Aorta (tissue), 5 donors: ENCODE measurements around the gene KLHL11. TPM values are rescaled to one million over a fixed set of nuclear protein-coding genes. Genes with fewer than 3 reads are reported as not detected.

ENCODE experiments used
- ATAC-seq: fragments of 200-7000 bp; cut with Tn5 transposase; one replicate; pipeline ENCODE4 v1.9.1; 2022; ENCODE audit warnings: moderate library complexity; ENCODE audit not compliant: low FRiP score
- DNase-seq, 2 donors: peaks; one replicate each; pipeline ENCODE4 v3.0.0-alpha.2; 2020
- H3K27ac ChIP-seq, 2 donors: one replicate each; pipeline ENCODE4 v1.5.1; 2013; ENCODE audit warnings: low read length in 2 of 2, mild to moderate bottlenecking in 2 of 2, moderate library complexity in 2 of 2, control low read depth in 1 of 2, inconsistent platforms in 1 of 2, low read depth in 1 of 2
- H3K27me3 ChIP-seq, 2 donors: one replicate each; pipeline ENCODE4 v1.6.1; 2013; ENCODE audit warnings: control low read depth in 1 of 2, low read length in 1 of 2, mild to moderate bottlenecking in 1 of 2, moderate library complexity in 1 of 2; ENCODE audit not compliant: insufficient read depth in 2 of 2, control insufficient read depth in 1 of 2
- H3K36me3 ChIP-seq, 2 donors: one replicate each; pipeline ENCODE4 v1.6.1; 2013; ENCODE audit warnings: control low read depth in 1 of 2, low read length in 1 of 2, mild to moderate bottlenecking in 1 of 2; ENCODE audit not compliant: insufficient read depth in 2 of 2, control insufficient read depth in 1 of 2
- H3K4me1 ChIP-seq, 2 donors: one replicate each; pipeline ENCODE4 v1.6.1; 2013; ENCODE audit warnings: low read length in 2 of 2, control low read depth in 1 of 2, mild to moderate bottlenecking in 1 of 2, moderate library complexity in 1 of 2; ENCODE audit not compliant: insufficient read depth in 2 of 2, control insufficient read depth in 1 of 2
- H3K4me3 ChIP-seq, 2 donors: one replicate each; pipeline ENCODE4 v1.5.1; 2013; ENCODE audit warnings: low read length in 2 of 2, control low read depth in 1 of 2, mild to moderate bottlenecking in 1 of 2
- H3K9me3 ChIP-seq: one replicate; pipeline ENCODE4 v1.6.1; 2013; ENCODE audit warnings: mild to moderate bottlenecking, low read length; ENCODE audit not compliant: control insufficient read depth
- WGBS, 2 donors: extraction: QIAGEN DNeasy Blood & Tissue Kit; methylation state at CpG; one replicate each; pipeline ENCODE4 v1.1.7; 2013; 5-methylcytosine and 5-hydroxymethylcytosine counted together
- intact Hi-C, 2 donors: fragments of 100-400 bp; cut with DNase I; formaldehyde crosslinking; loops; one replicate each; pipeline versions ENCODE4 v1.14.2 to v1.15.0; 2022
- polyA plus RNA-seq, 2 donors: library from polyadenylated mRNA; stranded (reverse); fragments of 200-250 nt; gene quantifications; one replicate each; pipeline ENCODE4 v1.2.3, GENCODE V29; 2013
- total RNA-seq, 2 donors: library from RNA; stranded (reverse); fragmentation: NEBNext Ultra II Directional; extraction: Animal tissue kit (Norgen Biotek cat#: 25700); gene quantifications; one replicate each; pipeline ENCODE4 v1.2.1, GENCODE V29; 2021
- donor health status: healthy with polysubstance abuse.
- donor health status: Bipolar disorder and iron deficiency.
- donor health status: DM: no; HTN: no; CAD: no.
- donor health status: DM: no; HTN: no; CAD: no.
- donor health status: DM: yes; HTN: yes; CAD: no.

Gene KLHL11
- total and polyA plus RNA-seq, 4 donors, result 1.0 to 11.9 (median 6.9) TPM

- peak overlapping the region in 1 of 2 donors; percentile 41 for H3K27ac ChIP-seq
- H3K36me3 ChIP-seq, result no peaks in the 10 kb centered on the region
- no peak for DNase-seq
- no peaks in the 10 kb centered on the region for H3K27me3 ChIP-seq
- no peaks in the 10 kb centered on the region for H3K4me1 ChIP-seq
- H3K9me3 ChIP-seq, result no peaks in the 10 kb centered on the region
- no peak for ATAC-seq
- intact Hi-C loops, result no loop called here
- peak overlapping the region; percentile 64 to 77 for H3K4me3 ChIP-seq
- WGBS, 2 donors, result 3 to 7% methylated on average over 12 of the region's 12 CpGs
Measured at GRCh38 chr17:41813152-41813680, 52.0 kb downstream of the KLHL11 start.

GRCh38 chr17:41812381-41813151 is 52.7 kb downstream of the KLHL11 start, which contains the start of gene FKBP10:
Gene FKBP10, plus strand, starts transcription at chr17:41813004. Its CDS starts 31 bp downstream, at chr17:41813035.
- Histone ChIP-seq H3K4me3 (peak within 1 kb of the TSS; percentile 64 to 77), H3K4me1 (no peaks in the 10 kb centered on the region), H3K36me3 (peaks cover 0 to 2% of the 10 kb centered on the region in 2 donors), H3K9me3 (no peaks in the 10 kb centered on the region), H3K27ac (peak within 1 kb of the TSS in 1 of 2 donors; percentile 56), H3K27me3 (no peaks in the 10 kb centered on the region)
- ATAC-seq, result peak; percentile 83
- intact Hi-C loops, result no loop called here
- peak; percentile 84 to 91 for DNase-seq
- 1 to 2% methylated on average over 34 to 35 of the region's 35 CpGs for WGBS, 2 donors

- intact Hi-C loops, result no loop called here
- no peaks in the 10 kb centered on the region for H3K27me3 ChIP-seq
- peak; percentile 82 to 93 for DNase-seq
Measured at GRCh38 chr17:41811549-41812380, 53.5 kb downstream of the KLHL11 start, which contains the start of gene P3H4. Gene P3H4, minus strand, starts transcription at chr17:41811949. Its CDS starts 34 bp downstream, at chr17:41811915.

GRCh38 chr17:41810659-41811548 is 54.3 kb downstream of the KLHL11 start:
- H3K9me3 ChIP-seq, result no peaks in the 10 kb centered on the region
- peaks cover 0 to 2% of the 10 kb centered on the region in 2 donors for H3K36me3 ChIP-seq
- peak; percentile 1 for ATAC-seq
- no peaks in the 10 kb centered on the region for H3K27me3 ChIP-seq
- no peaks in the 10 kb centered on the region for H3K4me1 ChIP-seq
- H3K4me3 ChIP-seq, result peak overlapping the region; percentile 64 to 77
- peak in 1 of 2 donors; percentile 80 for DNase-seq
- intact Hi-C loops, result no loop called here
- WGBS, 2 donors, result 19 to 20% methylated on average over 53 to 58 of the region's 58 CpGs
- H3K27ac ChIP-seq, result no peak overlapping the region

More at GRCh38 chr17:41811549-41812380, 53.5 kb downstream of the KLHL11 start, which contains the start of gene P3H4:
- Histone ChIP-seq H3K27ac (peak within 1 kb of the TSS in 1 of 2 donors; percentile 56), H3K9me3 (no peaks in the 10 kb centered on the region), H3K36me3 (peaks cover 0 to 2% of the 10 kb centered on the region in 2 donors), H3K4me3 (peak within 1 kb of the TSS; percentile 64 to 77), H3K4me1 (no peaks in the 10 kb centered on the region)
- 0 to 1% methylated on average over 73 to 96 of the region's 96 CpGs for WGBS, 2 donors
- ATAC-seq, result peak; percentile 90

- ATAC-seq, result no peak
- no peaks in the 10 kb centered on the region for H3K9me3 ChIP-seq
- no peak overlapping the region for H3K4me3 ChIP-seq
- no peak overlapping the region for H3K27ac ChIP-seq
- H3K4me1 ChIP-seq, result no peaks in the 10 kb centered on the region
- no peak for DNase-seq
- H3K36me3 ChIP-seq, result peaks cover 0 to 2% of the 10 kb centered on the region in 2 donors
- intact Hi-C loops, result no loop called here
- WGBS, 2 donors, result 85 to 88% methylated on average over 8 of the region's 8 CpGs
- no peaks in the 10 kb centered on the region for H3K27me3 ChIP-seq
Measured at GRCh38 chr17:41806685-41807445, 58.4 kb downstream of the KLHL11 start.

Other genes with a start within 250 kb of the KLHL11 start
- 1 to 10 TPM; 3.8 to 5.5 TPM for gene KRT17, start 240.8 kb downstream of the KLHL11 start, total RNA-seq
- 100 to 1,000 TPM in 1 of 2 donors, 10 to 100 TPM in 1; 33.2 to 126 TPM for gene KRT17, start 240.8 kb downstream of the KLHL11 start, polyA plus RNA-seq
- gene EIF1, start 176.5 kb downstream of the KLHL11 start, total RNA-seq, result 100 to 1,000 TPM; 582 to 726 TPM
- gene EIF1, start 176.5 kb downstream of the KLHL11 start, polyA plus RNA-seq, result 100 to 1,000 TPM; 372 to 801 TPM
- not detected for gene GAST, start 153.1 kb downstream of the KLHL11 start, total RNA-seq
- not detected for gene GAST, start 153.1 kb downstream of the KLHL11 start, polyA plus RNA-seq
- gene HAP1, start 130.8 kb downstream of the KLHL11 start, total RNA-seq, result under 1 TPM in 1 of 2 donors, not detected in 1; 0.06 TPM
- not detected for gene HAP1, start 130.8 kb downstream of the KLHL11 start, polyA plus RNA-seq
- gene JUP, start 78.7 kb downstream of the KLHL11 start, total RNA-seq, result 10 to 100 TPM; 35.7 to 41.0 TPM
- gene JUP, start 78.7 kb downstream of the KLHL11 start, polyA plus RNA-seq, result 10 to 100 TPM; 48.3 to 64.3 TPM
- 10 to 100 TPM; 14.4 to 19.6 TPM for gene P3H4, start 53.5 kb downstream of the KLHL11 start, total RNA-seq
- 10 to 100 TPM; 10.5 to 15.1 TPM for gene P3H4, start 53.5 kb downstream of the KLHL11 start, polyA plus RNA-seq
- gene FKBP10, start 52.4 kb downstream of the KLHL11 start, total RNA-seq, result 100 to 1,000 TPM; 140 to 172 TPM
- 100 to 1,000 TPM in 1 of 2 donors, 10 to 100 TPM in 1; 70.5 to 260 TPM for gene FKBP10, start 52.4 kb downstream of the KLHL11 start, polyA plus RNA-seq
- 10 to 100 TPM; 43.5 to 64.3 TPM for gene NT5C3B, start 29.2 kb downstream of the KLHL11 start, total RNA-seq
- 100 to 1,000 TPM; 100 to 155 TPM for gene NT5C3B, start 29.2 kb downstream of the KLHL11 start, polyA plus RNA-seq
- gene KLHL10, start 27.6 kb downstream of the KLHL11 start, total RNA-seq, result under 1 TPM; 0.36 TPM
- under 1 TPM in 1 of 2 donors, not detected in 1; 0.97 TPM for gene KLHL10, start 27.6 kb downstream of the KLHL11 start, polyA plus RNA-seq
- 100 to 1,000 TPM in 1 of 2 donors, 10 to 100 TPM in 1; 84.5 to 106 TPM for gene ACLY, start 53.5 kb upstream of the KLHL11 start, total RNA-seq
- 10 to 100 TPM; 14.8 to 26.4 TPM for gene ACLY, start 53.5 kb upstream of the KLHL11 start, polyA plus RNA-seq
- 1 to 10 TPM in 1 of 2 donors, under 1 TPM in 1; 0.81 to 1.4 TPM for gene ODAD4, start 65.2 kb upstream of the KLHL11 start, total RNA-seq
- 1 to 10 TPM; 2.4 to 3.8 TPM for gene ODAD4, start 65.2 kb upstream of the KLHL11 start, polyA plus RNA-seq
- gene CNP, start 101.4 kb upstream of the KLHL11 start, total RNA-seq, result 10 to 100 TPM; 50.2 to 59.3 TPM
- gene CNP, start 101.4 kb upstream of the KLHL11 start, polyA plus RNA-seq, result 10 to 100 TPM; 15.5 to 36.4 TPM
- gene DNAJC7, start 152.0 kb upstream of the KLHL11 start, total RNA-seq, result 10 to 100 TPM; 68.2 to 84.2 TPM
- gene DNAJC7, start 152.0 kb upstream of the KLHL11 start, polyA plus RNA-seq, result 10 to 100 TPM; 74.3 to 74.4 TPM
- 10 to 100 TPM; 25.3 to 28.5 TPM for gene NKIRAS2, start 154.7 kb upstream of the KLHL11 start, total RNA-seq
- 10 to 100 TPM; 23.0 to 25.3 TPM for gene NKIRAS2, start 154.7 kb upstream of the KLHL11 start, polyA plus RNA-seq
- gene C17orf113, start 185.2 kb upstream of the KLHL11 start, total RNA-seq, result under 1 TPM; 0.32 to 0.96 TPM
- under 1 TPM; 0.50 to 0.74 TPM for gene C17orf113, start 185.2 kb upstream of the KLHL11 start, polyA plus RNA-seq
- gene ZNF385C, start 233.1 kb upstream of the KLHL11 start, total RNA-seq, result not detected
- under 1 TPM in 1 of 2 donors, not detected in 1; 0.49 TPM for gene ZNF385C, start 233.1 kb upstream of the KLHL11 start, polyA plus RNA-seq
- 10 to 100 TPM; 11.6 to 24.5 TPM for gene DHX58, start 247.3 kb upstream of the KLHL11 start, total RNA-seq
- 10 to 100 TPM in 1 of 2 donors, 1 to 10 TPM in 1; 3.6 to 45.5 TPM for gene DHX58, start 247.3 kb upstream of the KLHL11 start, polyA plus RNA-seq